Measurements from ENCODE around the gene SKA3. TPM values are rescaled to one million over a fixed set of nuclear protein-coding genes. Genes with fewer than 3 reads are reported as not detected.
A peak's percentile ranks its signal among the peaks of the same experiment; 100 is the strongest.
"Not testable (repeated sequence)": the region's sequence is repeated elsewhere in the genome, so short reads cannot be mapped to it uniquely, and the experiment has no call there.

The SKA3 gene
- total RNA-seq, 1 donor: 13.8 TPM

- peaks cover 15% of the 10 kb centered on the region for H3K4me1 ChIP-seq (ENCODE audit: insufficient read depth, low read length)
- peaks cover 55% of the 10 kb centered on the region for H3K79me2 ChIP-seq (ENCODE audit: insufficient read depth, low read length)
- H3K9me3 ChIP-seq (ENCODE audit: low read depth, low read length): no peaks in the 10 kb centered on the region
- peaks cover 32% of the 10 kb centered on the region for H3K36me3 ChIP-seq (ENCODE audit: insufficient read depth, low read length)
- no peak overlapping the region for H3K27ac ChIP-seq (ENCODE audit: low read depth, low read length)
- no peak for DNase-seq (ENCODE audit: insufficient read length, low spot score, missing footprints)
- no peak overlapping the region for H2AFZ ChIP-seq (ENCODE audit: low read length)
- peak overlapping the region; percentile 50 for H3K4me2 ChIP-seq (ENCODE audit: insufficient read depth, low read length)
- no peak for TF ChIP-seq CTCF (IDR thresholded peaks at IDR 0.05; ENCODE audit: extremely low read depth, low read depth, low read length)
- peaks cover 25% of the 10 kb centered on the region for H4K20me1 ChIP-seq (ENCODE audit: insufficient read depth, low read length)
- no peaks in the 10 kb centered on the region for H3K27me3 ChIP-seq (ENCODE audit: insufficient read depth, low read length)
- no peak overlapping the region for H3K4me3 ChIP-seq (ENCODE audit: insufficient read depth, low read length)
Measured at GRCh38 chr13:21142766-21143165, 33.6 kb downstream of the SKA3 start.

GRCh38 chr13:21139374-21139773 lies 37.0 kb downstream of the SKA3 start:
- no peaks in the 10 kb centered on the region for H3K9me3 ChIP-seq (ENCODE audit: low read depth, low read length)
- H3K36me3 ChIP-seq (ENCODE audit: insufficient read depth, low read length): peaks cover 16% of the 10 kb centered on the region
- peak overlapping the region; percentile 99 for H3K27ac ChIP-seq (ENCODE audit: low read depth, low read length)
- DNase-seq (ENCODE audit: insufficient read length, low spot score, missing footprints): no peak
- peak overlapping the region; percentile 97 for H2AFZ ChIP-seq (ENCODE audit: low read length)
- no peaks in the 10 kb centered on the region for H3K27me3 ChIP-seq (ENCODE audit: insufficient read depth, low read length)
- H3K79me2 ChIP-seq (ENCODE audit: insufficient read depth, low read length): peaks cover 39% of the 10 kb centered on the region
- H4K20me1 ChIP-seq (ENCODE audit: insufficient read depth, low read length): peaks cover 25% of the 10 kb centered on the region
- H3K4me1 ChIP-seq (ENCODE audit: insufficient read depth, low read length): peaks cover 15% of the 10 kb centered on the region
- no peak for TF ChIP-seq CTCF (IDR thresholded peaks at IDR 0.05; ENCODE audit: extremely low read depth, low read depth, low read length)
- H3K4me3 ChIP-seq (ENCODE audit: insufficient read depth, low read length): peak overlapping the region; percentile 89
- peak overlapping the region; percentile 93 for H3K4me2 ChIP-seq (ENCODE audit: insufficient read depth, low read length)

- Histone ChIP-seq H3K36me3 (ENCODE audit: insufficient read depth, low read length) (peaks cover 14% of the 10 kb centered on the region), H2AFZ (ENCODE audit: low read length) (no peak overlapping the region), H3K27me3 (ENCODE audit: insufficient read depth, low read length) (no peaks in the 10 kb centered on the region), H3K4me1 (ENCODE audit: insufficient read depth, low read length) (peaks cover 15% of the 10 kb centered on the region), H3K79me2 (ENCODE audit: insufficient read depth, low read length) (peaks cover 32% of the 10 kb centered on the region), H3K9me3 (ENCODE audit: low read depth, low read length) (no peaks in the 10 kb centered on the region), H4K20me1 (ENCODE audit: insufficient read depth, low read length) (peaks cover 21% of the 10 kb centered on the region), H3K27ac (ENCODE audit: low read depth, low read length) (no peak overlapping the region), H3K4me2 (ENCODE audit: insufficient read depth, low read length) (no peak overlapping the region), H3K4me3 (ENCODE audit: insufficient read depth, low read length) (no peak overlapping the region)
- TF ChIP-seq CTCF (IDR thresholded peaks at IDR 0.05; ENCODE audit: extremely low read depth, low read depth, low read length): no peak
- DNase-seq (ENCODE audit: insufficient read length, low spot score, missing footprints): no peak
Measured at GRCh38 chr13:21138561-21138960, 37.8 kb downstream of the SKA3 start.

- Histone ChIP-seq H3K4me2 (ENCODE audit: insufficient read depth, low read length) (no peak overlapping the region), H3K27ac (ENCODE audit: low read depth, low read length) (no peak overlapping the region), H4K20me1 (ENCODE audit: insufficient read depth, low read length) (peaks cover 13% of the 10 kb centered on the region), H3K4me3 (ENCODE audit: insufficient read depth, low read length) (no peak overlapping the region), H3K36me3 (ENCODE audit: insufficient read depth, low read length) (peaks cover 5% of the 10 kb centered on the region), H3K27me3 (ENCODE audit: insufficient read depth, low read length) (no peaks in the 10 kb centered on the region), H3K4me1 (ENCODE audit: insufficient read depth, low read length) (peaks cover 12% of the 10 kb centered on the region), H2AFZ (ENCODE audit: low read length) (no peak overlapping the region), H3K9me3 (ENCODE audit: low read depth, low read length) (no peaks in the 10 kb centered on the region), H3K79me2 (ENCODE audit: insufficient read depth, low read length) (peaks cover 23% of the 10 kb centered on the region)
- DNase-seq (ENCODE audit: insufficient read length, low spot score, missing footprints): no peak
- no peak for TF ChIP-seq CTCF (IDR thresholded peaks at IDR 0.05; ENCODE audit: extremely low read depth, low read depth, low read length)
Measured at GRCh38 chr13:21137696-21138095, 38.7 kb downstream of the SKA3 start.

- not testable (repeated sequence) for H4K20me1 ChIP-seq (ENCODE audit: insufficient read depth, low read length); H3K79me2 ChIP-seq (ENCODE audit: insufficient read depth, low read length); H2AFZ ChIP-seq (ENCODE audit: low read length); DNase-seq (ENCODE audit: insufficient read length, low spot score, missing footprints); H3K27ac ChIP-seq (ENCODE audit: low read depth, low read length); H3K4me2 ChIP-seq (ENCODE audit: insufficient read depth, low read length); H3K36me3 ChIP-seq (ENCODE audit: insufficient read depth, low read length); H3K4me3 ChIP-seq (ENCODE audit: insufficient read depth, low read length); H3K4me1 ChIP-seq (ENCODE audit: insufficient read depth, low read length); H3K27me3 ChIP-seq (ENCODE audit: insufficient read depth, low read length); H3K9me3 ChIP-seq (ENCODE audit: low read depth, low read length)
Measured at GRCh38 chr13:21135833-21136232, 40.5 kb downstream of the SKA3 start.

Data from osteoblast (primary cell).